GM19438 (cell line): ENCODE measurements around the gene ADGRD1.

ENCODE experiments used
- ATAC-seq: cut with Tn5 transposase; IDR thresholded peaks from one replicate; pipeline ENCODE4 v1.9.1; 2021; ENCODE audit warnings: low read depth; ENCODE audit not compliant: unreplicated experiment

The ADGRD1 gene

GRCh38 chr12:131003716-131004045 is 50.0 kb downstream of the ADGRD1 start:
- ATAC-seq = no peak

DNA sequence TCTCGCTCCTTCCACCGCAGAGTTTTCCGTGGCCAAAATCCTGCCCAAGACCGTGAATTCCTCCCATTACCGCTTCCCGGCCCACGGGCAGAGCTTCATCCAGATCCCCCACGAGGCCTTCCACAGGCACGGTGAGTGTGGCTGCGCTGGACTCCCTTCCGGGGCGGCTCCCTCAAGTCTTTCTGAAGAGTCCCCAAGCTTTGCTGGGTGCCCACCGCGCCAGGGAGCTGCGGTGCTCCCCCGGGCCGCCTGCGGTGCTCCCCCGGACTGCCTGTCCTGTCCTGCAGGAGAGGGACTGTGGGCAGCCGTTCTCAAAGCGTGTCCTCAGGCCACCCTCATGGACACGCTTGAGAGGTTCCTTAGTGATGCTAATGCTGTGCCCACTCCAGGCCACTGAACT is 50.5 kb downstream of the ADGRD1 start:
- ATAC-seq = no peak

GRCh38 chr12:131005161-131006035 is 51.7 kb downstream of the ADGRD1 start:
- no peak for ATAC-seq

GRCh38 chr12:131006036-131006735 is 52.5 kb downstream of the ADGRD1 start:
- ATAC-seq = no peak

- ATAC-seq = no peak
These were observed 53.5 kb downstream of the ADGRD1 start for GRCh38 chr12:131007031-131007739.

DNA sequence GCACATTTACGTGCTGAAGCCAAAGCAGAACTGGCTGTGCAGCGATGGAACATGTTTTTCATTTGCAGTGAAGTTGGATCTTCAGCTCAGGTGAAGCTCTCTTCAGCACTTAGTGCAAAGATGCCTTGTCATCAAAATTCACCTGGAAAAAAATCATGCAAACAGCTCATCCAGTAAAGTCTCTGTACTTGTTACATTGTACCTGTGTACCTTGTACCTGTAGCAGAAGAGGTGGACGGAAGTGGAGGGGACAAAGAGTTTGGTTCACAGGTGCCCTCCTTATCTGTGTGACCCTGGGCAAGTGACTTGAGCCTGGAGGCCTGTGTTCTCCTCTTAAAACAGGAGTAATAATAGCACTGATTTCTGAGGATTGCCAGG is 54.0 kb downstream of the ADGRD1 start:
- no peak for ATAC-seq

- ATAC-seq = no peak
These were observed 54.6 kb downstream of the ADGRD1 start for GRCh38 chr12:131008131-131008912.

DNA sequence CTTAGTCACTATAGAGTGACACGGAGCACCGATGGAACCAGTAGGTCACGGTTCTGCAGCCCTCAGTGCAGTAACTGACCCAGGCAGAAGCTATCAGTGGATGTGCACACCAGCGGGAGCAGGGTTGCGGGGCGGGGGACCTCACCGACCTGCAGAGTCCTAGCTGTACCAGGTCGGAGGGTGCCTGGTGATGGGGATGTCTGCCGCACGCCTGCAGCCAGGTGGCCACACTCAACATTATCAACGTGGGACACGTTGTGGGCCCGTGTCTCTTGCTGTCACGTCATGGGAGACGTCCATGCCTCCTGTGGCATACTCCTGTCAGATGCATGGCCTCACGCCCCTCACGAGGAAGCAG is 55.2 kb downstream of the ADGRD1 start:
- ATAC-seq = no peak

DNA sequence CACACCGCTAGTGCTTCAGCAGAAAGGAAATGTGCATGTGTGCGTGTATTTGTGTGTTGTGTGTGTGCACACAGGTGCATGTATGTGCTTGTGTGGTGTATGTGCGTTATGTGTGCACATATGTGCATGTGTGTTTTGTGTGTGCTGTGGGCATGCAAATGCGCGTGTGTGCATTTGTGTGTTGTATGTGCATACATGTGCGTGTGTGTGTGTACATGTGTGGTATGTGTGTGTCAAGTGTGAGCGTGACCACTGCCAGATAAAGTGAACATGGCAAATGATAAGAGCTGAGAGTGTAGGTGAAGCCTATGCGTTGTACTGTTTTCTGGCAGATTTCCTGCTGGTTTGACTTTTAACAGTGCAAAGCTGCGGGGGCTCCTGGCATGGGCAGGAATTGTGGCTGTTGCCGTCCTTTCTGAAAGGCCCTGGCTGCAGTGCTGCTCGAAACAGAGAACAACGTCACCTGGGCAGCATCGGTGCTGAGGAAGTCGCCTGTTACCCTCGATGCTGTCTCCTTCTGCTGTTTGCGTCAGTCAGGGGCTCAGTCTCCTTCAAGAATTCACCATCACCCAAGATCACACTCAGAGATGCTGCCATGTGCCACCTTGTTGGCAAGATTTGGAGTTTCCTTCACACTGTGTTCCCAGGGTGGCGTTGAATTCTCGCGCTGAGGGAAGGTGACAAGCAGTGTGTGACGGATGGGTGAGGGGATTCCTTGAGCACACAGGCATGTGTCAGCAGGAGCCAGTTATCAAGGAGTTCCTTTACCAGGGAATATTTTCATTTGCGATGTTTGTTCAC is 56.1 kb downstream of the ADGRD1 start:
- no peak for ATAC-seq

GRCh38 chr12:131010396-131011131 is 56.9 kb downstream of the ADGRD1 start:
- no peak for ATAC-seq

DNA sequence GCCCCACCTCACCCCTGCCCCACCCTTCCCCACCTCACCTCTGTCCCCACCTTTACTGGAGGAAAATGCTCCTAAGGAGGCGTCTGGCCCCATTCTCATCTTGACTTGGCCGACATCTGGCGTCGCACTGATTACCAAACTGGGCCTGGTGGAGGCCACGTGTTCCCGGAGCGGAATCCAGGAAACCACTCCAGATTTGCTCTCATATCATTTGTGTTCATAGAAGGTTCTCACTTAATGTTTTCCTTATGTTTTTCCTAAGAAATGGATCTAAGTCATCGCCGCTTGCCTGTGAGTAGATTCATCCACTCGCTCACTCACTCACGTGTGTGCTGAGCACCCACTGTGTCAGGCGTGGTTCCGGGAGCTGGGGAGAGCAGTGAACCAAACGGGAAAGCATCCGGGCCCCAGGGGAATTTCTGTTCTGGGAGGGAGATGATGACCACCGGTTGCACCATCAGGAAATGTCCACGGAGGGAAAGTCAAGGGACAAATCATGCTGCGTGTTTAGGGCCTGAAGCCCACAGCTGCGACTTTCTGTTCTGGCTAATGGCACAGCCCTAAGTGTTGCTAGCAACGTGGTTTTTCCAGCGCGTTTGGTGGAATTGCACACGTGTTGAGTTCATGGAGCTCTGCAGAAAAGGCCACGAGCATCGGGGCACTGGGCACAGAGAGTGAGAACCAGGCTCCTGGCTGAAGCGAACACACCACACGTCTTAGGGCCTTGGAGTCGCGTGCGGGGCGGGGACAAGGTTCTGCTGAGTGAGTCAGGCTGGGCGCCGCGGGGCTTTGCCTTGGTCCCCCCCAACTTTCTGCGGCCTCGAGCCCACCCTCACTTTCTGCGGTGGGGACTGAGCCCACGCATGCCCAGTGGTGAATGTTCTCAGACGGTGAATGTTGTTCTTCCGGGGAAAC is 57.7 kb downstream of the ADGRD1 start:
- no peak for ATAC-seq

DNA sequence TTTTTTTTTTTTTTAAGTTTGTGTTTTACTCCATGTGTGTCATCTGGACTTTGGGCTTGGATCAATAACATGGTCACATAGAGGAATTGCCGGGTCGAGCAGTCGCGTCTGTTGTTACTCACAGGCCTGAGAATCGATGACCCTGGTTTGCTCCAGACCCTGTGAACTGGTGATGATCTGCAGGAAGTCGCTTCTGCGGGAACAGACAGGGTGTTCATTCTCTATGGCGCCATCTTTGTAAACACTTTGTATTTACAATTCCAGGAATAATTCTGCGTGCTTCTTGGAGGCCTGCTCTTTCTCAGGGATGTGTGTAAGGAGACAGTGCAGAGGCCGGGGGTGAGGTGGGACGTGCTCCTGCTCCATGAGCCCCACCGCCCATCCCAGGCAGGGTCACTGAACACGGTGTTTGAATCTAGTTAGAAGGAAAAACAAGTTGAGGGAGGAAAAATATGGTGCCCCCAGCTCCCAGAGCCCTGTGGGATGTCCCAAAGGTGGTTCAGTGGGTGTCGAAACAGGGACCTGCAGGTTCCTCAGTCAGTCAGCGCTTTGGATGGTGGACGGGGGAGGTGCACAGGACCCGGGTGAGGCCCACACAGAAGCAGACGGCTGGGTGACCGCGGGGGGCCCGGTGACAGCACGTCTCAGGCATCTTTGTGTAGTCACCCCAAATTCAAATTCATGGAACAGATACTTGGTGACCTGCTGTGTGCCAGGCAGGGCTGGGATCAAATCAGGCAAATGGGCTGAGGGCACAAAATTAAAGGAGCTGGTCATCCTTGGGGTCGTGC is 58.8 kb downstream of the ADGRD1 start:
- ATAC-seq = no peak

DNA sequence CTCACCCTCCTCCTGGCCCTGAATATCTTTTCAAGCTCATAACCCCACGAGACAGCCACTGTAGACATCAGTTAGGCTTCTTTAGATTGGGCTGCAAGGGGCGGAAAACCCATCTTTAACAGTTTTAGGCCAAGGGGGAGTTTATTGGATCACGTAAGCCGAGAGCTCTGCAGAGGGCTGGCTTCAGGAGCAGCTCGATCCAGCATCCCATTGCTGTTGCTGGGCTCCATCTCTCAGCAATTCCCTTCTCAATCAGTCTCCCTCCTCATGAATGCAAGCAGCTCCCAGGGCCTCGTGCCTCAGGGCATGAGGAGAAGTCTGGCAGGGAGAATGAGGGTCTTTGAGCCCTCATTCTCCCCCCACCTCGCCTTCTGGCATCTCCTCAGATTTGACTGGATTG is 59.4 kb downstream of the ADGRD1 start:
- ATAC-seq = no peak

- ATAC-seq = no peak
These were observed 60.6 kb downstream of the ADGRD1 start for GRCh38 chr12:131014343-131014742.

DNA sequence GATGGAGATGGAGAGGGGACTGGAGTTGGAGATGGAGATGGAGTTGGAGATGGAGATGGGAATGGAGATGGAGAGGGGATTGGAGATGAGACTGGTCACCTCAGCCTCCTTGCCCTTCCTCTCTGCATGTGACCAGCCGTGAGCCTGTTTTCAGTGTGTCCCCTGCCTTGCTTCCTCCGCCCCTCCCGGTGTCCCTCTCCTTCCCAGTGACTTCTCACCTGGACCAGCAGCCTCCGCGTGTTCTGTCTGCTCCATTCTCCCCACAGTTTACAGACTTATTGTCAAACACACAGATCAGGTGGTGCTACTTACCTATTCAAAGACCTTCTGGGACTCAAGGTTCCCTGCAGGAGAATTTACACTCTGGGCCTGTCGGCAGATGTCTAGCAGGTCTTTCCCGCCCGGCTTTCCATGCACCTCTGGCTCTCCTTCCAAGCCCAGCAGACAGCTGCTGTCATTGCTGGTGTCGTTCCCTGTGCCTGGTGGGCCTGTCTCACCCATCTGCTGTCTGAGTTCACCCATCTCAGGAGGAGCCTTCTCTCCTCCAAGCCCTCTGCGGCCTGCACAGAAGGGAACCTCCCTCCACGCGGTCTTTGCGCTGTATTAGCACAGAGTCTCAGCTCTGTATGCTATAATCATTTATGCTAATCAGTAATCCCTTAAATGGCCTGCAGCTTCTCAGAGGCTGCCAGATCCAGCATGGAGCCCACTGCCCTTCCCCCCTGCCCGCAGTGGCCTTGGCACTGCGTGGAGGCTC is 62.1 kb downstream of the ADGRD1 start:
- no peak for ATAC-seq

DNA sequence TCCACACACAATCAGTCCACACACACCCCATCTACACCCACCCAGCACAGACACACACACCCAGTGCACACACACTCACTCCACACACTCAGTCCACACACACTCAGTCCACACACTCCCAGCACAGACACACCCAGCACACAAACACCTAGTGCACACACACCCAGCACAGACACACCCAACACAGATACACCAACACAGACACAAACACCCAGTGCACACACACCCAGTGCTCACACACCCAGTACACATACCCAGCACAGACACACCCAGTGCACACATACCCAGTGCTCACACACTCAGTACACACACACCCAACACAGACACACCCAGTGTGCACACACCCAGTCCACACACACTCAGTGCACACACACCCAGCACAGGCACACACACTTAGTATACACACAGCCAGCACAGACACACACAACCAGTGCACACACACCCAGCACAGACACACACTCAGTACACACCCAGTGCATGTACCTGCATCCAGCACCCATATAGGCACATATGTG is 63.8 kb downstream of the ADGRD1 start:
- no peak for ATAC-seq
